Measurements from ENCODE around the gene NPHP3.

NPHP3 gene

GRCh38 chr3:132655471-132655870 lies 66.7 kb downstream of the NPHP3 start:
- ChIA-PET POLR2A (no interaction called here), CTCF (interaction anchor here (1.8 to 4.8 kb wide), 2 partner anchors 12 to 118 kb away, joined by 8 to 25 read pairs; no protein-coding TSS in a partner anchor)
- no peak overlapping the region for H3K4me3 ChIP-seq (ENCODE audit: low read depth, low read length)
- no peak for DNase-seq (ENCODE audit: low read depth, low spot score)
- no peak for TF ChIP-seq CTCF (IDR thresholded peaks at IDR 0.05; ENCODE audit: insufficient read depth, low read length, missing control alignments)

GRCh38 chr3:132654721-132655120 lies 67.5 kb downstream of the NPHP3 start:
- POLR2A ChIA-PET, result no interaction called here

GRCh38 chr3:132654190-132654589 lies 68.0 kb downstream of the NPHP3 start:
- DNase-seq (ENCODE audit: low read depth, low spot score), result no peak

More at GRCh38 chr3:132654721-132655120, 67.5 kb downstream of the NPHP3 start:
- H3K4me3 ChIP-seq (ENCODE audit: low read depth, low read length), result no peak overlapping the region
- no peak for DNase-seq (ENCODE audit: low read depth, low spot score)
- CTCF ChIA-PET, result interaction anchor here (0.6 to 4.8 kb wide), 3 partner anchors 9 to 118 kb away, joined by 3 to 25 read pairs (median 17); no protein-coding TSS in a partner anchor
- no peak for TF ChIP-seq CTCF (IDR thresholded peaks at IDR 0.05; ENCODE audit: insufficient read depth, low read length, missing control alignments)

GRCh38 chr3:132652640-132653270 lies 69.5 kb downstream of the NPHP3 start:
- no peak overlapping the region for H3K4me3 ChIP-seq (ENCODE audit: low read depth, low read length)
- POLR2A ChIA-PET, result interaction anchor here (0.6 kb wide), 1 partner anchor 28 kb away, joined by 3 read pairs; no protein-coding TSS in a partner anchor

More at GRCh38 chr3:132654190-132654589, 68.0 kb downstream of the NPHP3 start:
- H3K4me3 ChIP-seq (ENCODE audit: low read depth, low read length), result no peak overlapping the region
- POLR2A ChIA-PET, result no interaction called here
- CTCF ChIA-PET, result interaction anchor here (0.6 to 4.8 kb wide), 3 partner anchors 8 to 117 kb away, joined by 3 to 25 read pairs (median 17); no protein-coding TSS in a partner anchor
- no peak for TF ChIP-seq CTCF (IDR thresholded peaks at IDR 0.05; ENCODE audit: insufficient read depth, low read length, missing control alignments)

GRCh38 chr3:132650153-132650552 lies 72.1 kb downstream of the NPHP3 start:
- TF ChIP-seq CTCF (IDR thresholded peaks at IDR 0.05; ENCODE audit: insufficient read depth, low read length, missing control alignments), result no peak
- ChIA-PET CTCF (interaction anchor here (0.7 to 2.4 kb wide), 3 partner anchors 8 to 116 kb away, joined by 3 to 6 read pairs (median 5); no protein-coding TSS in a partner anchor), POLR2A (no interaction called here)
- no peak for DNase-seq (ENCODE audit: low read depth, low spot score)
- H3K4me3 ChIP-seq (ENCODE audit: low read depth, low read length), result no peak overlapping the region

More at GRCh38 chr3:132652640-132653270, 69.5 kb downstream of the NPHP3 start:
- CTCF ChIA-PET, result interaction anchor here (0.6 to 4.8 kb wide), 4 partner anchors 11 to 118 kb away, joined by 3 to 25 read pairs (median 10); no protein-coding TSS in a partner anchor
- TF ChIP-seq CTCF (IDR thresholded peaks at IDR 0.05; ENCODE audit: insufficient read depth, low read length, missing control alignments), result no peak
- no peak for DNase-seq (ENCODE audit: low read depth, low spot score)

- POLR2A ChIA-PET, result no interaction called here
- no peak for TF ChIP-seq CTCF (IDR thresholded peaks at IDR 0.05; ENCODE audit: insufficient read depth, low read length, missing control alignments)
- no peak overlapping the region for H3K4me3 ChIP-seq (ENCODE audit: low read depth, low read length)
- no peak for DNase-seq (ENCODE audit: low read depth, low spot score)
- CTCF ChIA-PET, result interaction anchor here (0.6 to 4.4 kb wide), 3 partner anchors 110 to 291 kb away, joined by 3 to 74 read pairs (median 3); no protein-coding TSS in a partner anchor
These were observed 77.2 kb downstream of the NPHP3 start for GRCh38 chr3:132645058-132645457.

All from AG04449 (cell line).